Measurements from ENCODE around the gene RPS25.

GRCh38 chr11:119025978-119026766 is 8.0 kb upstream of the RPS25 start:
- TF ChIP-seq CTCF (IDR thresholded peaks at IDR 0.05; ENCODE audit: low read length) (no peak), EZH2 (IDR thresholded peaks at IDR 0.05; ENCODE audit: borderline replicate concordance, low read length) (no peak)

Data from OCI-LY1 (cell line).